ENCODE measurements around the gene OGFOD3. TPM values are rescaled to one million over a fixed set of nuclear protein-coding genes. Genes with fewer than 3 reads are reported as not detected.
A peak's percentile ranks its signal among the peaks of the same experiment; 100 is the strongest.

Gene OGFOD3
- total and polyA plus RNA-seq, 9 of the 15 experiments (the other 6 are each of a cell fraction or from before 2014, with no cell fraction given) = 0.69 to 44.7 (median 18.9) TPM

GRCh38 chr17:82418001-82418986 lies at the start of gene OGFOD3, which contains the start of gene HEXD (continued):
- TF ChIP-seq, protein P1, sequence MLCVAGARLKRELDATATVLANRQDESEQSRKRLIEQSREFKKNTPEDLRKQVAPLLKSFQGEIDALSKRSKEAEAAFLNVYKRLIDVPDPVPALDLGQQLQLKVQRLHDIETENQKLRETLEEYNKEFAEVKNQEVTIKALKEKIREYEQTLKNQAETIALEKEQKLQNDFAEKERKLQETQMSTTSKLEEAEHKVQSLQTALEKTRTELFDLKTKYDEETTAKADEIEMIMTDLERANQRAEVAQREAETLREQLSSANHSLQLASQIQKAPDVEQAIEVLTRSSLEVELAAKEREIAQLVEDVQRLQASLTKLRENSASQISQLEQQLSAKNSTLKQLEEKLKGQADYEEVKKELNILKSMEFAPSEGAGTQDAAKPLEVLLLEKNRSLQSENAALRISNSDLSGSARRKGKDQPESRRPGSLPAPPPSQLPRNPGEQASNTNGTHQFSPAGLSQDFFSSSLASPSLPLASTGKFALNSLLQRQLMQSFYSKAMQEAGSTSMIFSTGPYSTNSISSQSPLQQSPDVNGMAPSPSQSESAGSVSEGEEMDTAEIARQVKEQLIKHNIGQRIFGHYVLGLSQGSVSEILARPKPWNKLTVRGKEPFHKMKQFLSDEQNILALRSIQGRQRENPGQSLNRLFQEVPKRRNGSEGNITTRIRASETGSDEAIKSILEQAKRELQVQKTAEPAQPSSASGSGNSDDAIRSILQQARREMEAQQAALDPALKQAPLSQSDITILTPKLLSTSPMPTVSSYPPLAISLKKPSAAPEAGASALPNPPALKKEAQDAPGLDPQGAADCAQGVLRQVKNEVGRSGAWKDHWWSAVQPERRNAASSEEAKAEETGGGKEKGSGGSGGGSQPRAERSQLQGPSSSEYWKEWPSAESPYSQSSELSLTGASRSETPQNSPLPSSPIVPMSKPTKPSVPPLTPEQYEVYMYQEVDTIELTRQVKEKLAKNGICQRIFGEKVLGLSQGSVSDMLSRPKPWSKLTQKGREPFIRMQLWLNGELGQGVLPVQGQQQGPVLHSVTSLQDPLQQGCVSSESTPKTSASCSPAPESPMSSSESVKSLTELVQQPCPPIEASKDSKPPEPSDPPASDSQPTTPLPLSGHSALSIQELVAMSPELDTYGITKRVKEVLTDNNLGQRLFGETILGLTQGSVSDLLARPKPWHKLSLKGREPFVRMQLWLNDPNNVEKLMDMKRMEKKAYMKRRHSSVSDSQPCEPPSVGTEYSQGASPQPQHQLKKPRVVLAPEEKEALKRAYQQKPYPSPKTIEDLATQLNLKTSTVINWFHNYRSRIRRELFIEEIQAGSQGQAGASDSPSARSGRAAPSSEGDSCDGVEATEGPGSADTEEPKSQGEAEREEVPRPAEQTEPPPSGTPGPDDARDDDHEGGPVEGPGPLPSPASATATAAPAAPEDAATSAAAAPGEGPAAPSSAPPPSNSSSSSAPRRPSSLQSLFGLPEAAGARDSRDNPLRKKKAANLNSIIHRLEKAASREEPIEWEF (CRISPR knock-in tag; IDR thresholded peaks at IDR 0.05) = no peak
- TF ChIP-seq ETV5 (CRISPR knock-in tag; IDR thresholded peaks at IDR 0.05; ENCODE audit: low read depth) (no peak; the same call in 1 of the 2 replicates), MEF2D (tag; conservative IDR thresholded peaks at IDR 0.05; ENCODE audit: low read depth) (no peak), NR3C1 (CRISPR knock-in tag; IDR thresholded peaks at IDR 0.05) (no peak), ZNF134 (CRISPR knock-in tag; conservative IDR thresholded peaks at IDR 0.05) (no peak), TBL1XR1 (IDR thresholded peaks at IDR 0.05; ENCODE audit: low read length in 2 of 2) (0 out of 4 replicates have a peak, but pooled peaks of 1 of the 2 experiments have one; percentile 36), DPF2 (IDR thresholded peaks at IDR 0.05) (no peak), THRAP3 (IDR thresholded peaks at IDR 0.05; ENCODE audit: borderline replicate concordance) (no peak), U2AF2 (optimal IDR thresholded peaks at IDR 0.05; ENCODE audit: low read depth, low read length) (no peak), RBFOX2 (IDR thresholded peaks at IDR 0.05; ENCODE audit: low read depth, low read length) (peak; percentile 90), NFIX (CRISPR knock-in tag; IDR thresholded peaks at IDR 0.05; ENCODE audit: low read depth) (no peak), KAT7 (CRISPR knock-in tag; IDR thresholded peaks at IDR 0.05; ENCODE audit: borderline replicate concordance) (no peak), ZNF785 (CRISPR knock-in tag; IDR thresholded peaks at IDR 0.05) (no peak), POLR2H (tag; IDR thresholded peaks at IDR 0.05; ENCODE audit: low read depth) (no peak), PPARD (CRISPR knock-in tag; IDR thresholded peaks at IDR 0.05) (no peak), PHB (CRISPR knock-in tag; IDR thresholded peaks at IDR 0.05) (no peak)
- TF ChIP-seq, protein P2, sequence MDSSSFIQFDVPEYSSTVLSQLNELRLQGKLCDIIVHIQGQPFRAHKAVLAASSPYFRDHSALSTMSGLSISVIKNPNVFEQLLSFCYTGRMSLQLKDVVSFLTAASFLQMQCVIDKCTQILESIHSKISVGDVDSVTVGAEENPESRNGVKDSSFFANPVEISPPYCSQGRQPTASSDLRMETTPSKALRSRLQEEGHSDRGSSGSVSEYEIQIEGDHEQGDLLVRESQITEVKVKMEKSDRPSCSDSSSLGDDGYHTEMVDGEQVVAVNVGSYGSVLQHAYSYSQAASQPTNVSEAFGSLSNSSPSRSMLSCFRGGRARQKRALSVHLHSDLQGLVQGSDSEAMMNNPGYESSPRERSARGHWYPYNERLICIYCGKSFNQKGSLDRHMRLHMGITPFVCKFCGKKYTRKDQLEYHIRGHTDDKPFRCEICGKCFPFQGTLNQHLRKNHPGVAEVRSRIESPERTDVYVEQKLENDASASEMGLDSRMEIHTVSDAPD (CRISPR knock-in tag; IDR thresholded peaks at IDR 0.05) = no peak
- TF ChIP-seq, protein P3, sequence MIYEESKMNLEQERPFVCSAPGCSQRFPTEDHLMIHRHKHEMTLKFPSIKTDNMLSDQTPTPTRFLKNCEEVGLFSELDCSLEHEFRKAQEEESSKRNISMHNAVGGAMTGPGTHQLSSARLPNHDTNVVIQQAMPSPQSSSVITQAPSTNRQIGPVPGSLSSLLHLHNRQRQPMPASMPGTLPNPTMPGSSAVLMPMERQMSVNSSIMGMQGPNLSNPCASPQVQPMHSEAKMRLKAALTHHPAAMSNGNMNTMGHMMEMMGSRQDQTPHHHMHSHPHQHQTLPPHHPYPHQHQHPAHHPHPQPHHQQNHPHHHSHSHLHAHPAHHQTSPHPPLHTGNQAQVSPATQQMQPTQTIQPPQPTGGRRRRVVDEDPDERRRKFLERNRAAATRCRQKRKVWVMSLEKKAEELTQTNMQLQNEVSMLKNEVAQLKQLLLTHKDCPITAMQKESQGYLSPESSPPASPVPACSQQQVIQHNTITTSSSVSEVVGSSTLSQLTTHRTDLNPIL (CRISPR knock-in tag; IDR thresholded peaks at IDR 0.05) = no peak
